PC-9 (cell line): Measurements from ENCODE around the gene TMEM174. TPM values are rescaled to one million over a fixed set of nuclear protein-coding genes. Genes with fewer than 3 reads are reported as not detected.

Experiments
- BruUV-seq: library from RNA; stranded (reverse); fragments of 400-500 nt; replicated peaks from 2 replicates; lab custom pipeline; 2021; lab: Mats Ljungman, UMichigan
- CTCF ChIA-PET: fragments of 300-600 bp; sonication (Branson Sonifier 250); formaldehyde crosslinking; loops from one replicate; lab custom pipeline; 2022; ENCODE audit warnings: antibody characterized with exemption; lab: Charles Lee
- POLR2A ChIA-PET: fragments of 300-600 bp; sonication (Branson Sonifier 250); formaldehyde crosslinking; loops from one replicate; lab custom pipeline; 2022; ENCODE audit warnings: antibody characterized with exemption; ENCODE audit not compliant: unreplicated experiment; lab: Charles Lee
- DNase-seq, 2 experiments: peaks; one replicate each; pipeline versions ENCODE4 v3.0.0 to v3.0.0-alpha.2; 2015 to 2022; ENCODE audit warnings: mixed read lengths in 1 of 2
- H2AFZ ChIP-seq: fragments of 200-600 bp; sonication (generic); 2 replicates; pipeline ENCODE4 v1.8.1; 2017; ENCODE audit warnings: antibody characterized with exemption
- H3F3A ChIP-seq: fragments of 200-600 bp; sonication (generic); 2 replicates; pipeline ENCODE4 v1.8.1; 2017; ENCODE audit warnings: antibody characterized with exemption, mild to moderate bottlenecking, low read depth; ENCODE audit not compliant: insufficient read depth
- H3K27ac ChIP-seq: fragments of 200-600 bp; sonication (generic); 2 replicates; pipeline ENCODE4 v1.6.1; 2016; ENCODE audit warnings: mixed run types
- H3K27me3 ChIP-seq: fragments of 200-600 bp; sonication (generic); 2 replicates; pipeline ENCODE4 v1.6.1; 2016; ENCODE audit warnings: low read depth, mixed run types; ENCODE audit not compliant: insufficient read depth
- H3K36me3 ChIP-seq: fragments of 200-600 bp; sonication (generic); 2 replicates; pipeline ENCODE4 v1.6.1; 2016; ENCODE audit warnings: low read depth, mixed run types
- H3K4me1 ChIP-seq: fragments of 200-600 bp; sonication (generic); replicated peaks from 2 replicates; pipeline ENCODE4 v1.6.1; 2016; ENCODE audit warnings: mixed run types; ENCODE audit not compliant: insufficient read depth
- H3K4me2 ChIP-seq: fragments of 200-600 bp; sonication (generic); 2 replicates; pipeline ENCODE4 v1.6.1; 2017; ENCODE audit warnings: mixed run types
- H3K4me3 ChIP-seq: fragments of 200-600 bp; sonication (generic); 2 replicates; pipeline ENCODE4 v1.6.1; 2016; ENCODE audit warnings: mixed run types
- H3K79me2 ChIP-seq: fragments of 200-600 bp; sonication (generic); 2 replicates; pipeline ENCODE4 v1.6.1; 2017; ENCODE audit warnings: low read depth, mixed run types
- H3K9me2 ChIP-seq: fragments of 200-600 bp; sonication (generic); 2 replicates; pipeline ENCODE4 v1.8.1; 2017; ENCODE audit warnings: mild to moderate bottlenecking; ENCODE audit not compliant: insufficient read depth
- H3K9me3 ChIP-seq: fragments of 200-600 bp; sonication (generic); 2 replicates; pipeline ENCODE4 v1.8.1; 2016; ENCODE audit warnings: low read depth; ENCODE audit not compliant: insufficient read depth
- H4K20me1 ChIP-seq: fragments of 200-600 bp; sonication (generic); 2 replicates; pipeline ENCODE4 v1.8.1; 2017; ENCODE audit not compliant: insufficient read depth
- CTCF ChIP-seq: fragments of 200-600 bp; sonication (generic); conservative IDR thresholded peaks from 2 replicates; pipeline ENCODE4 v1.6.1; 2017; ENCODE audit warnings: mixed run types, antibody characterized with exemption, mild to moderate bottlenecking, moderate library complexity
- EZH2 ChIP-seq: fragments of 200-600 bp; sonication (generic); IDR thresholded peaks from 2 replicates; pipeline ENCODE4 v1.8.0; 2017; ENCODE audit warnings: antibody characterized with exemption, low read depth
- intact Hi-C: fragments of 100-400 bp; cut with micrococcal nuclease; formaldehyde crosslinking; loops from one replicate; pipeline ENCODE4 v1.10.0; 2022; ENCODE audit not compliant: unreplicated experiment
- total RNA-seq: library from RNA; stranded (reverse); gene quantifications from 2 replicates; pipeline ENCODE4 v1.2.3, GENCODE V29; 2021

TMEM174 gene
- total RNA-seq, 1 experiment from 2014 or later = not detected

- Histone ChIP-seq H3K79me2 (no peaks in the 10 kb centered on the region), H3K27ac (no peak overlapping the region), H3K27me3 (no peaks in the 10 kb centered on the region), H3K4me1 (peaks cover 6% of the 10 kb centered on the region; the same call in 1 of the 2 replicates), H3K4me3 (no peak overlapping the region), H3K9me2 (no peaks in the 10 kb centered on the region), H3K36me3 (no peaks in the 10 kb centered on the region), H3F3A (no peaks in the 10 kb centered on the region), H3K4me2 (no peak overlapping the region), H4K20me1 (no peaks in the 10 kb centered on the region), H3K9me3 (no peaks in the 10 kb centered on the region), H2AFZ (no peak overlapping the region)
- no TSS peak for BruUV-seq
- intact Hi-C loops = no loop called here
- ChIA-PET CTCF (no interaction called here), POLR2A (no interaction called here)
- DNase-seq = no peak
- no peak for TF ChIP-seq CTCF
- TF ChIP-seq EZH2 = no peak
Measured at GRCh38 chr5:73171495-73171894, 1.5 kb upstream of the TMEM174 start.

GRCh38 chr5:73174100-73174815 lies 1.3 kb downstream of the TMEM174 start:
- ChIA-PET POLR2A (no interaction called here), CTCF (no interaction called here)
- H3K79me2 ChIP-seq = no peaks in the 10 kb centered on the region
- DNase-seq = no peak
- no peaks in the 10 kb centered on the region for H3K27me3 ChIP-seq
- no peak overlapping the region for H3K4me3 ChIP-seq
- TF ChIP-seq EZH2 = no peak
- H3K36me3 ChIP-seq = no peaks in the 10 kb centered on the region
- H3K4me2 ChIP-seq = no peak overlapping the region
- H3K4me1 ChIP-seq = peaks cover 6% of the 10 kb centered on the region; the same call in 1 of the 2 replicates
- H3K27ac ChIP-seq = no peak overlapping the region
- intact Hi-C loops = no loop called here
- no peaks in the 10 kb centered on the region for H3F3A ChIP-seq
- H3K9me3 ChIP-seq = no peaks in the 10 kb centered on the region
- no TSS peak for BruUV-seq
- no peaks in the 10 kb centered on the region for H3K9me2 ChIP-seq
- H4K20me1 ChIP-seq = no peaks in the 10 kb centered on the region
- H2AFZ ChIP-seq = no peak overlapping the region

GRCh38 chr5:73176250-73176649 lies 3.3 kb downstream of the TMEM174 start:
- H3K36me3 ChIP-seq = no peaks in the 10 kb centered on the region
- no peaks in the 10 kb centered on the region for H3K79me2 ChIP-seq
- H3K27me3 ChIP-seq = no peaks in the 10 kb centered on the region
- H3K4me3 ChIP-seq = no peak overlapping the region
- peaks cover 1% of the 10 kb centered on the region; the same call in 1 of the 2 replicates for H3K4me1 ChIP-seq
- no peak for DNase-seq
- no peaks in the 10 kb centered on the region for H4K20me1 ChIP-seq
- H3K9me2 ChIP-seq = no peaks in the 10 kb centered on the region
- H2AFZ ChIP-seq = no peak overlapping the region
- intact Hi-C loops = no loop called here
- CTCF ChIA-PET = interaction anchor here (0.7 kb wide), 1 partner anchor 99 kb away, joined by 8 read pairs; no protein-coding TSS in a partner anchor
- H3K9me3 ChIP-seq = no peaks in the 10 kb centered on the region
- H3K4me2 ChIP-seq = no peak overlapping the region
- BruUV-seq = no TSS peak
- no peak for TF ChIP-seq EZH2
- no peak for TF ChIP-seq CTCF
- H3F3A ChIP-seq = no peaks in the 10 kb centered on the region
- H3K27ac ChIP-seq = no peak overlapping the region
- POLR2A ChIA-PET = no interaction called here
